WTC11 (cell line): Measurements from ENCODE around the gene ANKRD53. TPM values are rescaled to one million over a fixed set of nuclear protein-coding genes. Genes with fewer than 3 reads are reported as not detected.

ENCODE experiments used
- ATAC-seq: fragments of 200-7000 bp; cut with Tn5 transposase; 2 replicates; pipeline ENCODE4 v1.10.0; 2021; ENCODE audit warnings: mild to moderate bottlenecking, moderate library complexity
- CTCF ChIA-PET: fragments of 300-600 bp; sonication (Branson Sonifier 250); formaldehyde crosslinking; loops from one replicate; lab custom pipeline; 2021; ENCODE audit warnings: antibody characterized with exemption; lab: Charles Lee
- POLR2A ChIA-PET: fragments of 350-600 bp; sonication (Branson Sonifier 250); formaldehyde crosslinking; loops from one replicate; lab custom pipeline; 2021; ENCODE audit warnings: antibody characterized with exemption; lab: Charles Lee
- DNase-seq: peaks from one replicate; pipeline ENCODE4 v3.0.0; 2021; ENCODE audit warnings: low spot score
- H3K27ac Mint-ChIP-seq: 2 replicates; pipeline ENCODE4 v1.8.0; 2021; ENCODE audit warnings: mixed read lengths
- H3K27me3 Mint-ChIP-seq: 2 replicates; pipeline ENCODE4 v1.8.0; 2021; ENCODE audit warnings: low read depth, mild to moderate bottlenecking, moderate library complexity, mixed read lengths
- H3K36me3 Mint-ChIP-seq: 2 replicates; pipeline ENCODE4 v1.8.0; 2021; ENCODE audit warnings: mixed read lengths
- H3K4me1 Mint-ChIP-seq: 2 replicates; pipeline ENCODE4 v1.8.0; 2022; ENCODE audit warnings: mixed read lengths
- H3K4me3 Mint-ChIP-seq: 2 replicates; pipeline ENCODE4 v1.8.0; 2021; ENCODE audit warnings: mild to moderate bottlenecking, moderate library complexity, mixed read lengths
- H3K9me3 Mint-ChIP-seq: 2 replicates; pipeline ENCODE4 v1.8.0; 2021; ENCODE audit warnings: mixed read lengths
- CTCF ChIP-seq: fragments of 200-600 bp; IDR thresholded peaks from 2 replicates; pipeline ENCODE4 v1.8.0; 2022; ENCODE audit warnings: antibody characterized with exemption
- ELF4 ChIP-seq: sonication (generic); formaldehyde crosslinking; IDR thresholded peaks from 2 replicates; pipeline ENCODE4 v1.8.1; 2022; ENCODE audit warnings: low read depth, mild to moderate bottlenecking, moderate library complexity, missing genetic modification reagents
- EMX1 ChIP-seq: fragments of 250-450 bp; sonication (Bioruptor Pico); IDR thresholded peaks from 2 replicates; pipeline ENCODE4 v1.8.0; 2021; ENCODE audit warnings: mild to moderate bottlenecking
- FOXJ3 ChIP-seq: sonication (generic); formaldehyde crosslinking; IDR thresholded peaks from 2 replicates; pipeline ENCODE4 v1.9.0; 2021; ENCODE audit warnings: missing genetic modification reagents, mild to moderate bottlenecking, borderline replicate concordance
- GRHL2 ChIP-seq: fragments of 250-450 bp; sonication (Bioruptor Pico); IDR thresholded peaks from 2 replicates; pipeline ENCODE4 v1.8.0; 2022; ENCODE audit warnings: mild to moderate bottlenecking, moderate library complexity; ENCODE audit not compliant: insufficient replicate concordance, severe bottlenecking
- HMGA2 ChIP-seq: fragments of 250-450 bp; sonication (Bioruptor Pico); IDR thresholded peaks from 2 replicates; pipeline ENCODE4 v1.4.0; 2021; ENCODE audit warnings: mild to moderate bottlenecking, moderate library complexity
- KAT7 ChIP-seq: sonication (generic); formaldehyde crosslinking; IDR thresholded peaks from 2 replicates; pipeline ENCODE4 v1.8.1; 2023; ENCODE audit warnings: missing genetic modification reagents, mild to moderate bottlenecking, borderline replicate concordance
- MLX ChIP-seq: sonication (generic); formaldehyde crosslinking; IDR thresholded peaks from 2 replicates; pipeline ENCODE4 v1.8.1; 2023; ENCODE audit warnings: mild to moderate bottlenecking, missing genetic modification reagents, moderate library complexity
- MXD4 ChIP-seq: fragments of 250-450 bp; sonication (Bioruptor Pico); IDR thresholded peaks from 2 replicates; pipeline ENCODE4 v1.8.0; 2021; ENCODE audit warnings: mild to moderate bottlenecking, moderate library complexity, borderline replicate concordance
- NR2C2 ChIP-seq: sonication (generic); formaldehyde crosslinking; IDR thresholded peaks from 2 replicates; pipeline ENCODE4 v1.8.0; 2022; ENCODE audit warnings: mild to moderate bottlenecking, missing genetic modification reagents
- SP1 ChIP-seq: sonication (generic); formaldehyde crosslinking; conservative IDR thresholded peaks from 2 replicates; pipeline ENCODE4 v1.8.1; 2022; ENCODE audit warnings: missing genetic modification reagents
- TEAD4 ChIP-seq: sonication (generic); formaldehyde crosslinking; IDR thresholded peaks from 2 replicates; pipeline ENCODE4 v1.8.0; 2022; ENCODE audit warnings: mild to moderate bottlenecking, missing genetic modification reagents
- ZNF416 ChIP-seq: fragments of 250-450 bp; sonication (Bioruptor Pico); IDR thresholded peaks from 2 replicates; pipeline ENCODE4 v1.9.0; 2021; ENCODE audit warnings: mild to moderate bottlenecking, inconsistent platforms
- ZNF532 ChIP-seq: fragments of 250-450 bp; sonication (Bioruptor Pico); IDR thresholded peaks from 2 replicates; pipeline ENCODE4 v1.9.0; 2021; ENCODE audit warnings: mild to moderate bottlenecking, borderline replicate concordance
- ZNF671 ChIP-seq: fragments of 250-450 bp; sonication (Bioruptor Pico); IDR thresholded peaks from 2 replicates; pipeline ENCODE4 v1.8.0; 2021; ENCODE audit warnings: mild to moderate bottlenecking
- total RNA-seq: library from RNA; stranded (reverse); gene quantifications from 3 replicates; pipeline ENCODE4 v1.2.3, GENCODE V29; 2021
- TF ChIP-seq, protein P1 (sequence below): sonication (generic); formaldehyde crosslinking; IDR thresholded peaks from 2 replicates; pipeline ENCODE4 v1.8.1; 2022; ENCODE audit warnings: missing genetic modification reagents, borderline replicate concordance
- TF ChIP-seq, protein P2 (sequence below): sonication (generic); formaldehyde crosslinking; IDR thresholded peaks from 2 replicates; pipeline ENCODE4 v1.8.0; 2022; ENCODE audit warnings: mild to moderate bottlenecking, missing genetic modification reagents
- TF ChIP-seq, protein P3 (sequence below): sonication (generic); formaldehyde crosslinking; IDR thresholded peaks from 2 replicates; pipeline ENCODE4 v1.8.0; 2023; ENCODE audit warnings: mild to moderate bottlenecking, missing genetic modification reagents

The ANKRD53 gene
- total RNA-seq, 1 experiment from 2014 or later: 0.81 TPM

DNA sequence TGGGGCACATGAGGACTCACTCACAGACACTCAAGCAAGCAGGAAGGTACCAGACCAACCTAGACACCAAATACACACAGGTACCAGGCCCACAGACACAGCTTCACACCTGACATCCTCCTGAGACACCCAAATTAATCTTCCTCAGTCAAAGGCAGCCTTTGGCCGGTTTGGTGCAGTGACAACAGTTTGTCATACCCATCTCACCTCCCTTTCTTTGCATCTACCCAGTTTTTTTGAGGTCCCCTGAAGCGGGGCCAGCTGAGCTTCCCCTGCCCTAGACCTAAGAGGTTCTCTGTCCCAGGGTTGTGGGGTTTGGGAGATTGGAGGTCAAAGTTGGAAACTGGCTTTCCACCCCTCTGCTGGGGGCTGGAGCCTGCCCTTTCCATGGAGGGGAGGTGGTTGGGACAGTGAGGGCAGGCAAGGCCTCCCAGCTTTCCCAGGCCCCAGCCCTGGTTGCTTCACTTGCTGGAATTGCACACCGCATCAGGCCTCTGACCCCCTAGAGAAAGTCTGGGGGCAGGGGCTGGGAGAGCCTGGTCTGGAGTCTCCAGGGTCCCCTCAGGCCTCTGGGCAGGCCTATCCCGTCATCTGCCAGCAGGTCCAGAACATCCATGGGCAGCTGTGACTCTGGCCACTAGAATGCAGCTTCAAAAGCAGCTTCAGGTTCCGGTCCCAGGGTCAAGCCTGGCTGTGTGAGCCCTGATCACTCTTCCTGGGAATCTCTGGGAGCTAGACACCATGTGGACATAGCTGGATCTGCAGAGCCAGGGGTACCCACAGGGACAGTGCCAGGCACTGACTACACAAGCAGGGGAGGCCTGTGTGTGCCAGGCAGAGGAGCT, 28.7 kb downstream of the ANKRD53 start:
- TF ChIP-seq NR2C2 (CRISPR knock-in tag) (no peak), FOXJ3 (CRISPR knock-in tag) (no peak), EMX1 (CRISPR knock-in tag) (no peak), ZNF416 (CRISPR knock-in tag) (no peak), ZNF671 (CRISPR knock-in tag) (no peak), ELF4 (CRISPR knock-in tag) (no peak), TEAD4 (CRISPR knock-in tag) (no peak), GRHL2 (CRISPR knock-in tag) (no peak), MLX (CRISPR knock-in tag) (no peak), SP1 (CRISPR knock-in tag) (no peak), MXD4 (CRISPR knock-in tag) (no peak), HMGA2 (CRISPR knock-in tag) (no peak)
- TF ChIP-seq, protein P1, sequence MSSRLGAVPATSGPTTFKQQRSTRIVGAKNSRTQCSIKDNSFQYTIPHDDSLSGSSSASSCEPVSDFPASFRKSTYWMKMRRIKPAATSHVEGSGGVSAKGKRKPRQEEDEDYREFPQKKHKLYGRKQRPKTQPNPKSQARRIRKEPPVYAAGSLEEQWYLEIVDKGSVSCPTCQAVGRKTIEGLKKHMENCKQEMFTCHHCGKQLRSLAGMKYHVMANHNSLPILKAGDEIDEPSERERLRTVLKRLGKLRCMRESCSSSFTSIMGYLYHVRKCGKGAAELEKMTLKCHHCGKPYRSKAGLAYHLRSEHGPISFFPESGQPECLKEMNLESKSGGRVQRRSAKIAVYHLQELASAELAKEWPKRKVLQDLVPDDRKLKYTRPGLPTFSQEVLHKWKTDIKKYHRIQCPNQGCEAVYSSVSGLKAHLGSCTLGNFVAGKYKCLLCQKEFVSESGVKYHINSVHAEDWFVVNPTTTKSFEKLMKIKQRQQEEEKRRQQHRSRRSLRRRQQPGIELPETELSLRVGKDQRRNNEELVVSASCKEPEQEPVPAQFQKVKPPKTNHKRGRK (CRISPR knock-in tag): no peak
- TF ChIP-seq, protein P2, sequence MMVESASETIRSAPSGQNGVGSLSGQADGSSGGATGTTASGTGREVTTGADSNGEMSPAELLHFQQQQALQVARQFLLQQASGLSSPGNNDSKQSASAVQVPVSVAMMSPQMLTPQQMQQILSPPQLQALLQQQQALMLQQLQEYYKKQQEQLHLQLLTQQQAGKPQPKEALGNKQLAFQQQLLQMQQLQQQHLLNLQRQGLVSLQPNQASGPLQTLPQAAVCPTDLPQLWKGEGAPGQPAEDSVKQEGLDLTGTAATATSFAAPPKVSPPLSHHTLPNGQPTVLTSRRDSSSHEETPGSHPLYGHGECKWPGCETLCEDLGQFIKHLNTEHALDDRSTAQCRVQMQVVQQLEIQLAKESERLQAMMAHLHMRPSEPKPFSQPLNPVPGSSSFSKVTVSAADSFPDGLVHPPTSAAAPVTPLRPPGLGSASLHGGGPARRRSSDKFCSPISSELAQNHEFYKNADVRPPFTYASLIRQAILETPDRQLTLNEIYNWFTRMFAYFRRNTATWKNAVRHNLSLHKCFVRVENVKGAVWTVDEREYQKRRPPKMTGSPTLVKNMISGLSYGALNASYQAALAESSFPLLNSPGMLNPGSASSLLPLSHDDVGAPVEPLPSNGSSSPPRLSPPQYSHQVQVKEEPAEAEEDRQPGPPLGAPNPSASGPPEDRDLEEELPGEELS (CRISPR knock-in tag): no peak
- ChIA-PET CTCF (interaction anchor here (0.6 to 1.5 kb wide), 6 partner anchors 16 to 511 kb away, joined by 3 to 9 read pairs (median 4); partner anchors contain the start of gene ANKRD53), POLR2A (interaction anchor here (0.5 kb wide), 1 partner anchor 533 kb away, joined by 5 read pairs; no protein-coding TSS in a partner anchor)
- Mint-ChIP-seq H3K9me3 (peaks cover 6% of the 10 kb centered on the region), H3K4me1 (peaks cover 5% of the 10 kb centered on the region), H3K27ac (no peak overlapping the region), H3K27me3 (peaks cover 20% of the 10 kb centered on the region), H3K36me3 (no peaks in the 10 kb centered on the region), H3K4me3 (no peak overlapping the region)
- no peak for DNase-seq
- ATAC-seq: peak; percentile 86

- no peaks in the 10 kb centered on the region for H3K36me3 Mint-ChIP-seq
- H3K4me1 Mint-ChIP-seq: no peaks in the 10 kb centered on the region
- no peak overlapping the region for H3K4me3 Mint-ChIP-seq
- ATAC-seq (no peak), DNase-seq (no peak)
- ChIA-PET CTCF (interaction anchor here (1.3 kb wide), 1 partner anchor 59 kb away, joined by 4 read pairs; no protein-coding TSS in a partner anchor), POLR2A (no interaction called here)
- H3K27me3 Mint-ChIP-seq: peaks cover 20% of the 10 kb centered on the region
- H3K9me3 Mint-ChIP-seq: peaks cover 6% of the 10 kb centered on the region
- no peak overlapping the region for H3K27ac Mint-ChIP-seq
- TF ChIP-seq CTCF (no peak), ZNF532 (CRISPR knock-in tag) (no peak), KAT7 (no peak)
- TF ChIP-seq, protein P3, sequence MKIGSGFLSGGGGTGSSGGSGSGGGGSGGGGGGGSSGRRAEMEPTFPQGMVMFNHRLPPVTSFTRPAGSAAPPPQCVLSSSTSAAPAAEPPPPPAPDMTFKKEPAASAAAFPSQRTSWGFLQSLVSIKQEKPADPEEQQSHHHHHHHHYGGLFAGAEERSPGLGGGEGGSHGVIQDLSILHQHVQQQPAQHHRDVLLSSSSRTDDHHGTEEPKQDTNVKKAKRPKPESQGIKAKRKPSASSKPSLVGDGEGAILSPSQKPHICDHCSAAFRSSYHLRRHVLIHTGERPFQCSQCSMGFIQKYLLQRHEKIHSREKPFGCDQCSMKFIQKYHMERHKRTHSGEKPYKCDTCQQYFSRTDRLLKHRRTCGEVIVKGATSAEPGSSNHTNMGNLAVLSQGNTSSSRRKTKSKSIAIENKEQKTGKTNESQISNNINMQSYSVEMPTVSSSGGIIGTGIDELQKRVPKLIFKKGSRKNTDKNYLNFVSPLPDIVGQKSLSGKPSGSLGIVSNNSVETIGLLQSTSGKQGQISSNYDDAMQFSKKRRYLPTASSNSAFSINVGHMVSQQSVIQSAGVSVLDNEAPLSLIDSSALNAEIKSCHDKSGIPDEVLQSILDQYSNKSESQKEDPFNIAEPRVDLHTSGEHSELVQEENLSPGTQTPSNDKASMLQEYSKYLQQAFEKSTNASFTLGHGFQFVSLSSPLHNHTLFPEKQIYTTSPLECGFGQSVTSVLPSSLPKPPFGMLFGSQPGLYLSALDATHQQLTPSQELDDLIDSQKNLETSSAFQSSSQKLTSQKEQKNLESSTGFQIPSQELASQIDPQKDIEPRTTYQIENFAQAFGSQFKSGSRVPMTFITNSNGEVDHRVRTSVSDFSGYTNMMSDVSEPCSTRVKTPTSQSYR (CRISPR knock-in tag): no peak
Measured at GRCh38 chr2:71008342-71008741, 29.9 kb downstream of the ANKRD53 start.
